GM10266 (cell line): ENCODE data around the gene TSHR.
A peak's percentile ranks its signal among the peaks of the same experiment; 100 is the strongest.

Source experiments
- DNase-seq: peaks from one replicate; pipeline ENCODE4 v3.0.0; 2012; ENCODE audit errors: extremely low spot score
- TF ChIP-seq, protein P1 (sequence below): IDR thresholded peaks from 2 replicates; pipeline ENCODE4 v1.5.1; 2012; ENCODE audit warnings: mild to moderate bottlenecking, low read depth; ENCODE audit not compliant: control insufficient read depth, insufficient read depth; ENCODE audit errors: missing control alignments

TSHR gene

DNA sequence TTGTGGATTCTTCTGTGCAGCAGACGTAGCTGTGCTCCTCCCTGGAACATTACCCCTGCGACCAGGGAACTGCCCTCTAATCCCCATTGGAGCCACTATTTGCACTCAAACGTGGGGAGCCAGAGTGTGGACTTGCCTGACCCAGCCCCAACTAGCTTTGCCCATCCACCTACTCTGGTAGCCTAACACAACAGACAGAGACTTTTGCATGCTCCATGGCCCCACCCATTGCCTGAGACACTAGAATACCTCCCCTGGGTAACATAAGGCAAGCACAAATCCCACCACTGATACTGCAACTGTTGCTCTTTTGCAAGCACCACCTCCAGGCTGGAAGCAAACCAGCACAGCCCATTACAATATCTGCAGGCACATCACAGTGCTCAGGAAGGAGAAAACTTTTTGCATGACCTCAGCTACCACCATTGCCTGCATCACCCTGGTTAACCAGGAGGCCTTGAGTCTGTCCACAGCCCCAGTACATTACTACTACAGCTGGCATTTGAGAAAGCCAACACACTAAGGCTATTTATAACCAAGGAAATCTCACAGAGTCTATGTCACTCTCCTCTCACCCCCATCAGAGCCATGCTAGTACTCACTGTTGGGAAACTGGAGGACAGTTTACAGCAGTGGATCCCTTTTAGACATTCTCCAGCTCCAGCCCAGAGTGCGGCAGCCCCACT is 28.9 kb upstream of the TSHR start:
- TF ChIP-seq, protein P1, sequence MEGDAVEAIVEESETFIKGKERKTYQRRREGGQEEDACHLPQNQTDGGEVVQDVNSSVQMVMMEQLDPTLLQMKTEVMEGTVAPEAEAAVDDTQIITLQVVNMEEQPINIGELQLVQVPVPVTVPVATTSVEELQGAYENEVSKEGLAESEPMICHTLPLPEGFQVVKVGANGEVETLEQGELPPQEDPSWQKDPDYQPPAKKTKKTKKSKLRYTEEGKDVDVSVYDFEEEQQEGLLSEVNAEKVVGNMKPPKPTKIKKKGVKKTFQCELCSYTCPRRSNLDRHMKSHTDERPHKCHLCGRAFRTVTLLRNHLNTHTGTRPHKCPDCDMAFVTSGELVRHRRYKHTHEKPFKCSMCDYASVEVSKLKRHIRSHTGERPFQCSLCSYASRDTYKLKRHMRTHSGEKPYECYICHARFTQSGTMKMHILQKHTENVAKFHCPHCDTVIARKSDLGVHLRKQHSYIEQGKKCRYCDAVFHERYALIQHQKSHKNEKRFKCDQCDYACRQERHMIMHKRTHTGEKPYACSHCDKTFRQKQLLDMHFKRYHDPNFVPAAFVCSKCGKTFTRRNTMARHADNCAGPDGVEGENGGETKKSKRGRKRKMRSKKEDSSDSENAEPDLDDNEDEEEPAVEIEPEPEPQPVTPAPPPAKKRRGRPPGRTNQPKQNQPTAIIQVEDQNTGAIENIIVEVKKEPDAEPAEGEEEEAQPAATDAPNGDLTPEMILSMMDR = no peak
- no peak for DNase-seq

DNA sequence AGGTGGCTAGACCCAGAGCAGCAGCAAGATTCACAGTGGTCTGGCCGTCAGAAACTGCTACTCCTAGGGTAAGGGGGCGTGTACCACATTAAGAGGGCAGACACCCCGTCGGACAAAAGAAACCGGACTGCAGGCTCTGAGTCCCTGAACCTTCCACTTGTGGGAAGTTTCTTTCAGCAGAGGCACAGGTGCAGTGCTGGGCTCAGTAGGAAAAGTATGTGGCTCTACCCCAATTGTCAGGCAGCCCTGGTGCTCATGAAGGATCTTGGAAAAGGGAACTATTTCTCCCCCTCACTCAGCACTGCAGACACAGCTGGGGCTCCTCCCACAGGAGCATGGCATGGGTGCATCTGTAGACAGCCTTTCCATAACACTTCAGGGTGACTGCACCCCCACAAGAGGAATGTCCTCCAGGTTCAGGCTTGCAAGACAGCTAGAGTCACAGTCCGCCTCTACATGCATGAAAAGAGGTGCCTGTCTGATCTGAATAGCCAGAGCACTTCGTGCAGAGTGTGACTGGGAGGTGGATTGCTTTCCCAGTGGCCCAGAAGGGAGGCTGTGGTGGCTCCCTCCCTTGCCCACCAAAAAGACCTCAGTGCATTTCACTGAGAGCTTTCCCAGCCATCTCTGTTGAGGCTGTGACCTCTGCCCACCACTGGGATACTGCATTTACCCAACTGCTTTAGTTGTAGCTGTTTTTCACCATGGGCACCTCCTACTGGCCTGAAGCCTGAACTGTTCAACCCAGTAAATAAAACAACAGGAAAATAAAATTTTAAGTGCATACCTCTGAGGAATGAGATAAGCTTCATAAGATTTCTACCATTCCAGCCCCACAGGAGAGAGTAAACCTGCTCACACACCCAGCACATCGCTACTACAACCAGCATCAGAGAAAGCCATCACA is 28.1 kb upstream of the TSHR start:
- TF ChIP-seq, protein P1 = no peak

DNA sequence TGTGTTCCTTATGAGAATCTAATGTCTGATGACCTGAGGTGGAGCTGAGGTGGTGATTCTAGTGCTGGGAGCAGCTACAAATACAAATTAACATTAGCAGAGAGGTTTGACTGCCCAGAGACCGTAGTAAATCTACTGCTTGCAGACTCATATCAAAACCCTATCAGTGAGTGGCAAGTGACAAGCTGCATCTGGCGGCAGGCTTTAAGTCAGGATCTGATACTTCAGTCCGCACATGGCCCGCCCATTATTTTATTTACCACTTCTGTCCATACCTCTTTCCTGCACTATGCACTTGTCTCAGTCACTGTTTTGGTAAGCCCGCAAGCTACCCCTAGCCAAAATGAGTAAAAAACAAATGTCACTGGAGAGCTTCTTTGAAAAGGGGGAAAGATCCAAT is 25.3 kb upstream of the TSHR start:
- TF ChIP-seq, protein P1 = no peak
- DNase-seq = no peak

More for the DNA sequence above, 28.1 kb upstream of the TSHR start:
- no peak for DNase-seq

DNA sequence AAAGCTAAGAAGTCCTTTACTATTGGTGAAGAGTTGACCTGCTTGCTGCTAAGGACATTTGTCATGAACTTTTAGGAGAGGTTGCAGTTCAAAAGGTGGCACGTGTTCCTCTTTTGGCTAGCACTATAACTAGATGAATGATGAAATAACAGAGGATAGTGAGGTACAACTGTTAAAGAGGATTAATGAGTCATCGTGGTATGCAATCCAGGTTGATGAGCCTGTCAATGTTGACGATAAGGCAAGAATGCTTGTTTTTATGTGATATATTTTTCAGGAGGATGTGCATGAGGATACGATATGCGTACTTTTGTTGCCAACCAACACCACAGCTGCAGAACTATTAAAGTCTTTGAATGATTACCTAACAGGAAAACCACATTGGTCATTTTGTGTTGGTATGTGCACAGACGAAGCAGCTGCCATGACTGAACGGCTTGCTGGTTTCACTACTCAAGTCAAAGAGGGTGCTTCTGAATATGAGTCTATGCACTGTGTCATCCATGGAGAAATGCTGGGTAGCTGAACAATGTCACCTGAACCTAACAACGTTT is 24.5 kb upstream of the TSHR start:
- peak; percentile 34 for DNase-seq

DNA sequence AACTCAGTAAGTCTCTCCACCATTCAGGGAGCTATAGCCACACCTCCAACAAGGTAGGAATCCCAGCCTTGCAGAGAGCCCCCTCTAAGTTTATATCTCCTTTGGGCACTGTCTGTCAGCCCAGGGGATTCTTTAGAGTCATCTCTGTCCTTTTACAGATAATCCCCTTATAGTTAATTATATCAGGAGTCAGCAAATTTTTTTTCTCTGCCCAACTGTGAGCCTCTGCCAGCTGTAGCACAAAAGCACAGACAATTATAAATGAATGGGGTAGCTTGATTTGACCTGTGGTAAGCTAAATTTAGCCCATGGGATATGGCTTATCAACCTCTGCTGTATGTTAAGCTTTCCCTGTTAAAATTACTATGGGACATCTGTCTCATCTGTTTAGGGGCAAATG is 22.1 kb upstream of the TSHR start:
- TF ChIP-seq, protein P1 = no peak
- DNase-seq = no peak

More for the DNA sequence above, 24.5 kb upstream of the TSHR start:
- TF ChIP-seq, protein P1 = no peak

DNA sequence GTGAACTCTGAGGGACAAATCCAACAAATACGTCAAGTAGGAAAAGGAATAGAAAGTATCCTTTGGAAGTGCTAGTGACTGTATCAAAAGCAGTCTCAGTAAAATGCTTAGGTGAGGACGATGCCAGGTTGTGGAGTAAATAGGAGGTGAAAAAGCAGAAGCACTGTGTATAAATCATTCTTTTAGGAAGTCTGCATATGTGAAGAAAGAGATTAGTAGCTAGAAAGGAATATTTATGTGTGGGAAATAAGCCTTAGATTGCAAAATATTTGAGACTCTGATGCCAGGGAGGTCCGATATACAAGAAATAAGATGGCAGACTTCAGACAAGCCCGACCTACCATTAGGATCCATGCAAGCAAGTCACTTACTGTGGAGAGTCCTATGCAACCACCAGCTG is 21.7 kb upstream of the TSHR start:
- DNase-seq = no peak
- TF ChIP-seq, protein P1 = no peak
